Activated CD4-positive, alpha-beta T cell treated with anti-CD3 and anti-CD28 coated beads, Interleukin-2, amount 50 U/mL, for 1 hour (primary cell): Measurements from ENCODE around the gene RPL13A.
A peak's percentile ranks its signal among the peaks of the same experiment; 100 is the strongest.

Experiments
- DNase-seq: peaks from one replicate; pipeline ENCODE4 v3.0.0-alpha.2; 2020

Gene RPL13A

DNA sequence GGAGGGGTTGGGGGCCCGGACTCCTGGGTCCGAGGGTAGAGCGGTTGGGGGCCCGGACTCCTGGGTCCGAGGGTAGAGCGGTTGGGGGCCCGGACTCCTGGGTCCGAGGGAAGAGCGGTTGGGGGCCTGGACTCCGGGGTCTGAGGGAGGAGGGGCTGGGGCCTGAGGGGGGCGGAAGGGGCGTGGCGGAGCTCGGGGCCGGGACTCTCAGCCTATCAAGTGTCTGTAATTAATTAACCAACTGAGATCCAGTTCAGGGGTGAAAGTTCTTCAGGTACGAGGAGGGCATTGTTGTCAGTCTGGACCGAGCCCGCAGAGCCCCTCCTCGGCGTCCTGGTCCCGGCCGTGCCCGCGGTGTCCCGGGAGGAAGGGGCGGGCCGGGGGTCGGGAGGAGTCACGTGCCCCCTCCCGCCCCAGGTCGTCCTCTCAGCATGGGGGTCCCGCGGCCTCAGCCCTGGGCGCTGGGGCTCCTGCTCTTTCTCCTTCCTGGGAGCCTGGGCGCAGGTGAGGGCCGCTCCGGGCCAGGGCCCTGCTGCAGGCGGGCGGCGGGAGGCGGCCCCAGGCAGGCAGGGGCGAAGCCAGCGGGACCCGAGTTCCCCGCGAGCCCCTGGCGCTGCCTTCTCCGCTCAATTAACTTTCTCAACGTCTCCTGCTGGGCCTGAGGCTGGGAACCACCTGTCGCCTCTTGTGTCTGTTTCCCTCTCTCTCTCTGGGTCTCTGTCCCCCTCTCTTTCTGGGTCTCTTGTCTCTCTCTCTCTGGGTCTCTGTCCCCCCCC lies 25.8 kb downstream of the RPL13A start:
- DNase-seq, result no peak

DNA sequence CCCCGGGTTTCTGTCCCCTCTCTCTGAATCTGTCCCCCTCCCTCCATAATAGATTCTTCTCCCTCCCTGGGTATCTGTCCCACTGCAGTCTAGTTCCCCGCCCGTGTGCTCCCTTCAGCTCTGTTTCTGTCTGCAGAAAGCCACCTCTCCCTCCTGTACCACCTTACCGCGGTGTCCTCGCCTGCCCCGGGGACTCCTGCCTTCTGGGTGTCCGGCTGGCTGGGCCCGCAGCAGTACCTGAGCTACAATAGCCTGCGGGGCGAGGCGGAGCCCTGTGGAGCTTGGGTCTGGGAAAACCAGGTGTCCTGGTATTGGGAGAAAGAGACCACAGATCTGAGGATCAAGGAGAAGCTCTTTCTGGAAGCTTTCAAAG lies 26.3 kb downstream of the RPL13A start:
- no peak for DNase-seq

DNA sequence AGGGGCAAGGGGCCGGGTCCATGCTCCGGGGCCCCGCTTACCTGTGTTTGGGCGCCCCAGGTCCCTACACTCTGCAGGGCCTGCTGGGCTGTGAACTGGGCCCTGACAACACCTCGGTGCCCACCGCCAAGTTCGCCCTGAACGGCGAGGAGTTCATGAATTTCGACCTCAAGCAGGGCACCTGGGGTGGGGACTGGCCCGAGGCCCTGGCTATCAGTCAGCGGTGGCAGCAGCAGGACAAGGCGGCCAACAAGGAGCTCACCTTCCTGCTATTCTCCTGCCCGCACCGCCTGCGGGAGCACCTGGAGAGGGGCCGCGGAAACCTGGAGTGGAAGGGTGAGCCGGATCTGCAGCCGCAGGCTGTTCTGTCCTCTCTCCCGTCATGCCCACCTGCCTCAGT lies 26.7 kb downstream of the RPL13A start:
- no peak for DNase-seq

DNA sequence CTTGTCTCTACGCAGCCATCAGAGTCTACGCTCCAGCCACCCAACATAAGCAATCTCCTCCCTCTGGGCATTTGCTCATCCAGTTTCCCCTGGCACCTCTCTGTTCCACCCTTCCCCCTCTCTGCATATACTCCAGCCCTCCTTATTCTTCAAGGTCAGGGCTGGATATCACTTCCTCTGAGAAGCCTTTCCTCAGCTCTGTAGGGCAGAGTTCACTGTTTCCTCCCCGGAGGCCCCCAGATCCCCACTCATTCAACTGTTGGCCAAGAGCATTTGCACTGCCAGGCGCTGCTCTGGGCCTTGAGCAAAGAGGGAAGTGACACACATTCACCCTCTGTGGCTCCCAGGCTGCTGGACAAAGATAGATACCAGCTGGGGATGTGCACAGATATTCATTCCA lies 28.4 kb downstream of the RPL13A start:
- no peak for DNase-seq

DNA sequence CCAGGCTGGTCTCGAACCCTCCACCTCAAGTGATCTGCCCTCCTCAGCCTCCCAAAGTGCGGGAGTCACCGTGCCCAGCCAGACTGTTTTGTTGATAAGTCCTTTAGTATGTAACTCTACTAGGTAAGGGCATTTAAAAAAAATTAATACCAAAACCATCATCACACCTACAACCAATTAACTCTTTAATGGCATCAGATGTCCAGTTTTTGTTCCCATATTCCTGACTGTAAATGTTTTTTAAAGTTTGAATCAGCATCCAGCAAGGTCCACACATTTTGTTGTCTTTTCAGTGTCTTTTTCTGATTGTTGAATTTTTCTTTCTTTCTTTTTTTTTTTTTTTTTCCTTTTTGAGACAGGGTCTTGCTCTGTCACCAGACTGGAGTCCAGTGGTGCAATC lies 30.6 kb downstream of the RPL13A start:
- no peak for DNase-seq

DNA sequence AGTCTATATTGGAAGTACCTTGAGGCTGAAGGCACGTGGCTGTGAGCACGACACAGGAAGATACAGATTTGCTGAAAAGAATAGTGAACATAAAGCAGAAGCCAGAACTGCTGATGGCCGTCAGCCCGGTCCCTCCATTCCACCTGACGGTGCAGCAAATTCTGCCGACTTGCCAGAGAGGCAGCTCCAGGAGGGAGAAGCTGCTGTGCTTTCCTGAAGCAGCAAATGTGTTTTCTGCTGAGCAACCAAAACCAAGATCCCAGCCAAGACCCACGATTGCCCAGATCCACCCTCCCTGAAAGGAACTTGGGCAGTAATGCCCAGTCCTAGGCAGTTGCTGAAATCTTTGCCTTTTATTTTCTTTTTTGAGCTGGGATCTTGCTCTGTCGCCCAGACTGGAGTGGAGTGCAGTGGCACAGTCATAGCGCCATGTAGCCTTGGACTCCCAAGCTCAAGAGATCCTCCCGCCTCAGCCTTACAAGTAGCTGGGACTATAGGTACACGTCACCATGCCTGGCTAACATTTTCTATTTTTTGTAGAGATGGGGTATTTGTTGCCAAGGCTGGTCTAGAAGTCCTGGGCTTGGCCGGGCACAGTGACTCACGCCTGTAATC lies 33.4 kb downstream of the RPL13A start:
- DNase-seq, result no peak

DNA sequence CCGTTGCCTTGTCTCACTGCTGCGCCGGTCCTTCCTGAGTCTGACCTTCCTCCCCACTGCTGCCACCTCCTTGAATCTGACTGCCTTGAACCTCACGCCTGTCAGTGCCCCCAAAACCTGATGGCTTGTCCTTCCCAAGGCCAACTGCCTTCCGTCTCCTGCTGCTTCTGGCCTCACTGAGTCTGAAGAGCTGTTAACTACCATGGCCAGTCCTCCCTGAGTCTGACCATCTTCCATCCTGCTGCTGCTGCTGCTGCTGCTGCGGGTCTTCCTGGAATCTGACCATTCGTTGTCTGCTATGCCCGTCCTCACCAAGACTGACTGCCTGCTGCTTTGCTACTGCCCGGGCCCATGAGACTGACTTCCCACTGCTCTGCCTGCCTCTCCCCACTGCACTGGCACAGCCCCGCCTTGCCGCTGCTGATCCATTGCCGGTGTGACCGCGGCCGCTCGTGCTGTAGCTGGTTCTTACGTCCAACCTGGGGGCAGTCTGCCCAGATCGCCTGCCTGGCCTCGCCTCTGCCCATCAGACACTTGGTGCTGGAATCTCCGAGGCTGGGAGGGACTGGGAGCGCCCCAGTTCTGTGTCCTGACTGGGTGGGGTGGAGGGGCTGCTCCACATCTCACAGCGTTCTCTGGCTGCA lies 37.5 kb downstream of the RPL13A start:
- no peak for DNase-seq

DNA sequence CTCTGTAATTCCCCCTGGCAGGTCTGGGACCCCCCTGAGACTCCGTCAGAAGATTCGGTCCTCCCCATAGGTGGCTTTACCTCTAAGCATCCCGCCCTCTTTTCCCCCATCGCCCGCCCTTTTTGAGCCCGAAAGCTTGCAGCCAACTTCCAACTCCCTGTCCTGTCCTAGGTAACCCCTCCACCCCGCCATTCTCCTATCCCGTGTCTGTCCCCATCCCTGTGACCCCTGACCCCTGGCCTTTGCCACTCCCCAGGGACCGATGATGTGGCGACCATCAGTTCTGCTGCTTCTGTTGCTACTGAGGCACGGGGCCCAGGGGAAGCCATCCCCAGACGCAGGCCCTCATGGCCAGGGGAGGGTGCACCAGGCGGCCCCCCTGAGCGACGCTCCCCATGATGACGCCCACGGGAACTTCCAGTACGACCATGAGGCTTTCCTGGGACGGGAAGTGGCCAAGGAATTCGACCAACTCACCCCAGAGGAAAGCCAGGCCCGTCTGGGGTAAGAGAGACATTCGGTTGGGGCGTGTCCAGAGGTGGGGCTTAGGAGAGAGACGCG lies 40.9 kb downstream of the RPL13A start:
- DNase-seq, result no peak

DNA sequence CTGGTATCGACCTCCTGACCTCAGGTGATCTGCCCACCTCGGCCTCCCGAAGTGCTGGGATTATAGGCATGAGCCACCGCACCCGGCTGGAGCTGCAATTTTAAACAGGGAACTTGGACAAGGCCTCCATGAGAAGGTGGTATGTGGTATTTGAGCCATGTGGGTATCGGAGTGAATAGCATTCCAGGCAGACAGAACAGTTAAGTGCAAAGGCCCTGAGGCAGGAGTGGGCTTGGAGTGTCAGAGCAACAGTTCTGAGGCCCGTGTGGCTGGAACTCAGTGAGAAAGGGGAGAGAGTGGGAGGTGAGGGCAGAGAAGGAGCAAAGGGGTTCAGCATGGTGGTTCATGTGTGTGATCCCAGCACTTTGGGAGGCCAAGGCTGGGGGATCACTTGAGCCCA lies 43.3 kb downstream of the RPL13A start:
- no peak for DNase-seq

DNA sequence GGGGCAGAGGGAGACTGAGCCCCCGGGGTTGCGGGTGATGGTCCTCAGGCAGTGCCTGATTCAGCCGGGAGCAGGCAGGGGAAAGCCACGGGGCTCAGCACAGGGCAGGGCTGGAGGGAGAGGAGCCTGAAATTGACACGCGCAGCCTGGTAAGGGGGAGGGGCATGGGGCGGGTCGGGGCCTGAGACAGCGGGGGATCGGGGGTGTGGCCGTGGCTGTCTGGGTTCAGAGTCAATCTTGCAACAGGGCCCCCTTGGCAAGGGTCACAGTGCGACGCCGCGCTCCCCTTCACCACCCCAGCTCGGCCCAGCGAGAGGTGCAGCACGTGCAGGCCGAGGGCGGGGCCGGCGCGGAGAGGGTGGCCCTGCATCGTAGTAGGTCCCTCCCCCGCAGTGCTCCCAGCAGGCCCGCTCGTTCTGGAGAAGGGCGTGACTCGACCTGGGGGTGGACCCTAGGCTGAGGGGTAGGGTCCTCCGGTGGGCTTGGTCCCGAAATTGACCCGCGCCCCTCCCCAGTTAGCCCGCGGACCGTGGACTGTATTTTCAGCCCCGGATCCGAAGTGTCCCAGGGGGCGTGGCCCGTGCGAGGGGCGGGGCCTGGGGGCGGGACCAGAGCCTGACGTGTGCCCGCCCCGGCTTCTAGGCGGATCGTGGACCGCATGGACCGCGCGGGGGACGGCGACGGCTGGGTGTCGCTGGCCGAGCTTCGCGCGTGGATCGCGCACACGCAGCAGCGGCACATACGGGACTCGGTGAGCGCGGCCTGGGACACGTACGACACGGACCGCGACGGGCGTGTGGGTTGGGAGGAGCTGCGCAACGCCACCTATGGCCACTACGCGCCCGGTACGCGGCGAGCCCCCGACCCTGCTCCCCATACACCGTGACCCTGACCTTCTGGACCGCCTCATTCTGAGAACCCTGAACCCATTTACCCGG lies 46.4 kb downstream of the RPL13A start:
- DNase-seq, result peak; percentile 81

DNA sequence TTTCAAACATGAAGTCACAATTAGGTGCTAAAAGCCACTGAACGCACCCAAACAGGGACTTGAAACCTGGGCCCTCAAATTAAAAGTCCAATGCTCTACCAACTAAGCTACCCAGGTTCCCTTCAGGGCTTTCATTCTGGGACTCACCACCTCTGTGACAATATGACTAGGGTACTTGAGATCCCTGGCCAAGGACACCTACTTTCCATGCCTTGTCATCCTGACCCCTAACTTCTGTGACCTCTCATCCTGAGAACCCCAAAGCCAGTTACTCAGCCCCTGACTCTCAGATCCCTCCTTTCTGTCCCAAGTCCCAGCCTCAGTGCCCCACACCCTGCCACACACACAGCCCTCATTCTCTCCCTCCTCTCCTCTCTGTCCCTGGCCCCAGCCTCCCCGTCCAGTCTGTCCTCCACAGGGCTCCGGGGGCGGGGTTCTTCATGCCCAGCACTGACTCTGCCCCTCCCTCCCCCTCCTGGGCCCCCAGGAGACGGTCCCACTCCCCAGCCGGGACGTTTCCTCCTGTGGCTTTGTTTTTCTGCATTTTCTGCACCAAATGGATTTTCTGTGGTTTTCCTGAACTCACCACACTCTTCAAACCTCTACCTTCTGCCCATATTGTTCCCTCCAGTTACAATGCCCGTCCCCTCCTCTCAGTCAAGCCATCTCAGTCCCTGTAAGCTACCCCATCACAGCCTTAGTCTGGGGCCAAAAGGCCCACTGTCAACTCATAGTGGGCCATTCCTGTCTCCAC lies 47.4 kb downstream of the RPL13A start:
- DNase-seq, result no peak

DNA sequence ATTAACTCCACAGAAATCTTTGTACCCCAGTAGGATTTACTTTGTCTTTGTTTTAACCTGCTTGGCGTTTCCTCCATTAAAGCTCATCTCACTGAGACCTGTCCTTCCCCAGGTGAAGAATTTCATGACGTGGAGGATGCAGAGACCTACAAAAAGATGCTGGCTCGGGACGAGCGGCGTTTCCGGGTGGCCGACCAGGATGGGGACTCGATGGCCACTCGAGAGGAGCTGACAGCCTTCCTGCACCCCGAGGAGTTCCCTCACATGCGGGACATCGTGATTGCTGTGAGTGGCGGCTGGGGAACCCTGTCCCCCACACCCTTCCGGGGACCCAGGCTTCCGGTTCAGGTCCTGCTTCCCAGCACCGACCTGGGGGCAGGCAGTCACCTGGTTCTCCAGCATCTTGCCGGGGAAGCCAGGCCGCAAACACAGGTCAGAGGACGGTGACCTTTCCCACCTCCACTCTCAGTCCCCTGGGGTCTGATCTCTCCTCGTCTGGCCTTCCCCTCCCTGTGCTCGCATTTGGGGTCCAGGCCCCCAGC lies 49.6 kb downstream of the RPL13A start:
- DNase-seq, result no peak

DNA sequence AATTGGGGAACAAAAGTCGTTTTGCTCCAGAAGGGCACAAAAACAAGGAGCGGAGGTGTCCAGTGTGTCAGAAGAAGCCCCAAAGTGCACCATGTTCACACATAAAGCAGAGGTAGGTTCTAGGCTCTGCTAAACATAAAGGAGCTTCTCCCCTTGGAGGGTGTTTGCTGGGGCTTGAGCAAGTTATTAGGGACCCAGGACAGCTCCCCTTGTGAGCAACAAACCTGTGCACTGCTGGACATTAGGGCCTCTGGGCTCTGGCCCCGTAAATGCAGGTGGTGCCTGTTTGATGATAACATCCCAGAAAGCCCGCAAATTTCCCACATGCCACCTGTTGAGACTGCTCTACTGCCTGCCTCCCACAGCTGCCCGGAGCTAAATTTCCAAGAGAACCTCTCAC lies 51.2 kb downstream of the RPL13A start:
- DNase-seq, result no peak

DNA sequence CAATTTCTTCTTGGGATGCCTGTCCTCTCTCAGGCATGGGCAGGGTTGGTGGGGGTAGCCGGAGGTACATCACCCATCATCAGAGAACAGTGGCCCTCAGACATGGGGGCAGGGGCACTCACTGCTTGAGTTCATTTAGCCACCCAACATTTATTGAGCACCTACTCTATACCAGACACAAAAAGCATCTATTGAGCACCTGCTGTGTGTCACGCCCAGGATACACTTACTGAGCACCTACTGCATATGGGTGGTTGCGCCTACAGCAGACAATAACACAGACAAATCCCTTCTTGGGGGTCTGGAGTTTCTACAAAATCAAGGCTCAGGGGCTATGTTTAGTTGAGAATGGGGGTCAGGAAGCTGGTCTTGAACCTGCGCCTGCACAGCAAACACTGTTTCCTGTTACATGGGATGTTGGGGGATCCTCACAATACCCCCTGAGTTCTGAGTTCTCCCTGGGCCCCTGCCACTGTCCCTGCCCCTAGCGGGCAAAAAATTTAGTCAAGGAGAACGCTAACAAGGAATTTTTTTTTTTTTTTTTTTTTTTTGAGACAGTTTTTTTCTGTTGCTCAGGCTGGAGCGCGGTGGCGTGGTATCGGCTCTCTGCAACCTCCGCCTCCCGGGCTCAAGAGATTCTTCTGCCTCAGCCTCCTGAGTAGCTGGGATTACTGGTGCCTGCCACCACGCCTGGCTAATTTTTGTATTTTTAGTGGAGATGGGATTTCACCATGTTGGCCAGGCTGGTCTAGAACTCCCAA lies 52.0 kb downstream of the RPL13A start:
- no peak for DNase-seq
